IMR-90 (cell line): ENCODE data around the gene ATP1A1. TPM values are rescaled to one million over a fixed set of nuclear protein-coding genes. Genes with fewer than 3 reads are reported as not detected.

Experiments used
- ATAC-seq: fragments of 200-7000 bp; cut with Tn5 transposase; 2 replicates; pipeline ENCODE4 v1.9.1; 2020; ENCODE audit warnings: low read depth, mild to moderate bottlenecking, moderate library complexity
- BruUV-seq: library from RNA; stranded (reverse); fragments of 400-500 nt; replicated peaks from 2 replicates; lab custom pipeline; 2021; lab: Mats Ljungman, UMichigan
- CTCF ChIA-PET: fragments of 300-600 bp; formaldehyde crosslinking; extraction: SDS; loops from one replicate; lab custom pipeline; 2021; ENCODE audit warnings: antibody characterized with exemption; lab: Yijun Ruan, JAX
- POLR2A ChIA-PET: fragments of 300-600 bp; sonication (Branson Sonifier 250); formaldehyde crosslinking; loops from one replicate; lab custom pipeline; 2022; ENCODE audit warnings: antibody characterized with exemption; ENCODE audit not compliant: unreplicated experiment; lab: Charles Lee
- DNase-seq: peaks from one replicate; pipeline ENCODE4 v3.0.0; 2013
- H2AFZ ChIP-seq: replicated peaks from 2 replicates; pipeline ENCODE3; 2013; ENCODE audit warnings: low read length, mild to moderate bottlenecking; ENCODE audit not compliant: poor library complexity
- H2AK5ac ChIP-seq: 2 replicates; pipeline ENCODE4 v1.6.1; 2013; ENCODE audit warnings: low read depth, low read length, inconsistent platforms
- H2AK9ac ChIP-seq: replicated peaks from 2 replicates; pipeline ENCODE3; 2013; ENCODE audit warnings: mild to moderate bottlenecking, low read depth, low read length, moderate library complexity; ENCODE audit not compliant: poor library complexity
- H2BK120ac ChIP-seq: 2 replicates; pipeline ENCODE4 v1.6.1; 2013; ENCODE audit warnings: low read depth, low read length, inconsistent platforms
- H2BK15ac ChIP-seq: 3 replicates; pipeline ENCODE4 v1.6.1; 2013; ENCODE audit warnings: low read depth, low read length, inconsistent platforms
- H2BK20ac ChIP-seq: 2 replicates; pipeline ENCODE4 v1.6.1; 2013; ENCODE audit warnings: low read depth, mild to moderate bottlenecking, inconsistent platforms, low read length, moderate library complexity
- H2BK5ac ChIP-seq: 2 replicates; pipeline ENCODE4 v1.6.1; 2013; ENCODE audit warnings: mild to moderate bottlenecking, low read depth, low read length, inconsistent platforms; ENCODE audit not compliant: poor library complexity, severe bottlenecking
- H3K14ac ChIP-seq: replicated peaks from 2 replicates; pipeline ENCODE4 v1.6.1; 2013; ENCODE audit warnings: low read depth, low read length, inconsistent platforms
- H3K18ac ChIP-seq: 2 replicates; pipeline ENCODE4 v1.6.1; 2013; ENCODE audit warnings: low read depth, low read length, control low read depth
- H3K23ac ChIP-seq: 2 replicates; pipeline ENCODE4 v1.6.1; 2013; ENCODE audit warnings: low read depth, low read length, inconsistent platforms
- H3K27ac ChIP-seq: 2 replicates; pipeline ENCODE4 v1.5.1; 2013; ENCODE audit warnings: mild to moderate bottlenecking, control low read depth, low read length; ENCODE audit not compliant: insufficient read depth
- H3K27me3 ChIP-seq: 2 replicates; pipeline ENCODE4 v1.6.1; 2013; ENCODE audit warnings: low read length; ENCODE audit not compliant: control insufficient read depth, insufficient read depth
- H3K36me3 ChIP-seq: 2 replicates; pipeline ENCODE4 v1.6.1; 2013; ENCODE audit warnings: low read length, mixed read lengths; ENCODE audit not compliant: control insufficient read depth, insufficient read depth
- H3K4ac ChIP-seq: 2 replicates; pipeline ENCODE4 v1.6.1; 2013; ENCODE audit warnings: low read depth, low read length, inconsistent platforms
- H3K4me1 ChIP-seq: 2 replicates; pipeline ENCODE4 v1.6.1; 2013; ENCODE audit warnings: low read length, mixed read lengths; ENCODE audit not compliant: control insufficient read depth, insufficient read depth
- H3K4me2 ChIP-seq: 2 replicates; pipeline ENCODE4 v1.6.1; 2013; ENCODE audit warnings: low read depth, mild to moderate bottlenecking, control low read depth, low read length, moderate library complexity
- H3K4me3 ChIP-seq: 2 replicates; pipeline ENCODE4 v1.5.1; 2013; ENCODE audit warnings: low read depth, mild to moderate bottlenecking, control low read depth, low read length, moderate library complexity; ENCODE audit not compliant: insufficient read depth
- H3K56ac ChIP-seq: 2 replicates; pipeline ENCODE4 v1.6.1; 2013; ENCODE audit warnings: low read length, inconsistent platforms; ENCODE audit not compliant: insufficient read depth; ENCODE audit errors: extremely low read depth
- H3K79me1 ChIP-seq, 2 experiments: 2 replicates each; pipeline ENCODE4 v1.6.1; 2013; ENCODE audit warnings: low read length in 2 of 2, inconsistent platforms in 1 of 2, low read depth in 1 of 2
- H3K9ac ChIP-seq: 2 replicates; pipeline ENCODE4 v1.6.1; 2013; ENCODE audit warnings: low read depth, low read length, control low read depth
- H3K9me1 ChIP-seq: 2 replicates; pipeline ENCODE4 v1.6.1; 2013; ENCODE audit warnings: low read length, inconsistent platforms; ENCODE audit not compliant: insufficient read depth
- H3K9me3 ChIP-seq: 2 replicates; pipeline ENCODE4 v1.6.1; 2013; ENCODE audit warnings: low read length; ENCODE audit not compliant: control insufficient read depth, insufficient read depth
- H4K20me1 ChIP-seq: 2 replicates; pipeline ENCODE4 v1.6.1; 2013; ENCODE audit warnings: low read length, inconsistent platforms; ENCODE audit not compliant: insufficient read depth
- H4K5ac ChIP-seq: 2 replicates; pipeline ENCODE4 v1.6.1; 2013; ENCODE audit warnings: mild to moderate bottlenecking, low read depth, low read length, control low read depth
- H4K8ac ChIP-seq, 2 experiments: 2 replicates each; pipeline ENCODE4 v1.6.1; 2013; ENCODE audit warnings: low read depth in 2 of 2, low read length in 2 of 2, control low read depth in 1 of 2, inconsistent platforms in 1 of 2
- H4K91ac ChIP-seq: 2 replicates; pipeline ENCODE4 v1.6.1; 2013; ENCODE audit warnings: low read depth, low read length, inconsistent platforms; ENCODE audit not compliant: insufficient read depth
- CEBPB ChIP-seq: IDR thresholded peaks from 2 replicates; pipeline ENCODE4 v1.6.1; 2012; ENCODE audit warnings: low read depth, low read length, improper control_type of control experiment
- CHD1 ChIP-seq: IDR thresholded peaks from 2 replicates; pipeline ENCODE4 v1.6.1; 2012; ENCODE audit warnings: low read depth, low read length, improper control_type of control experiment
- FOS ChIP-seq: fragments of 150-350 bp; IDR thresholded peaks from 2 replicates; pipeline ENCODE4 v1.6.1; 2016; ENCODE audit warnings: low read depth, low read length
- MAZ ChIP-seq: IDR thresholded peaks from 2 replicates; pipeline ENCODE4 v1.6.1; 2012; ENCODE audit warnings: low read depth, mild to moderate bottlenecking, low read length, improper control_type of control experiment, moderate library complexity, borderline replicate concordance
- NFE2L2 ChIP-seq: fragments of 150-350 bp; IDR thresholded peaks from 2 replicates; pipeline ENCODE4 v1.6.1; 2016; ENCODE audit warnings: low read depth, mild to moderate bottlenecking, low read length
- POLR2A ChIP-seq: IDR thresholded peaks from 2 replicates; pipeline ENCODE4 v1.6.1; 2012; ENCODE audit warnings: mild to moderate bottlenecking, low read depth, low read length
- RAD21 ChIP-seq: IDR thresholded peaks from 2 replicates; pipeline ENCODE4 v1.6.1; 2012; ENCODE audit warnings: low read length, improper control_type of control experiment
- RCOR1 ChIP-seq: IDR thresholded peaks from 2 replicates; pipeline ENCODE4 v1.6.1; 2012; ENCODE audit warnings: mild to moderate bottlenecking, low read length, improper control_type of control experiment; ENCODE audit not compliant: insufficient replicate concordance
- RFX5 ChIP-seq: IDR thresholded peaks from 2 replicates; pipeline ENCODE4 v1.8.0; 2012; ENCODE audit warnings: low read depth, mild to moderate bottlenecking, low read length, moderate library complexity
- SMC3 ChIP-seq: fragments of 150-350 bp; IDR thresholded peaks from 2 replicates; pipeline ENCODE4 v1.6.1; 2016; ENCODE audit warnings: low read depth, mild to moderate bottlenecking, antibody characterized with exemption, low read length, moderate library complexity
- WGBS, 2 experiments: methylation state at CpG; one replicate each; pipeline versions ENCODE4 v1.1.5 to v1.1.7; 2013; ENCODE audit warnings: missing lambda C conversion rate in 2 of 2; ENCODE audit not compliant: insufficient read length in 1 of 2; ENCODE audit errors: extremely low coverage in 2 of 2; 5-methylcytosine and 5-hydroxymethylcytosine counted together
- dilution Hi-C: fragments of 300-500 bp; cut with HindIII; formaldehyde crosslinking; loops from one replicate; pipeline ENCODE4 v1.14.3; 2018; ENCODE audit warnings: low sequenced_read_pairs; ENCODE audit not compliant: unreplicated experiment
- in situ Hi-C: fragments of 300-500 bp; cut with MboI; formaldehyde crosslinking; loops from 3 replicates; pipeline ENCODE4 v1.14.3; 2019; ENCODE audit warnings: low sequenced_read_pairs, inconsistent platforms, mixed read lengths
- intact Hi-C: fragments of 100-400 bp; cut with micrococcal nuclease; formaldehyde crosslinking; loops from 2 replicates; pipeline ENCODE4 v1.10.0; 2022
- polyA plus RNA-seq, 3 experiments: library from polyadenylated mRNA; depleted of rRNA; stranded (reverse); fragments of >200 nt; gene quantifications; 2 replicates each; pipeline ENCODE4 v1.2.3, GENCODE V29; 2012; ENCODE audit warnings: low replicate concordance in 1 of 3
- total RNA-seq: library from RNA; depleted of rRNA; stranded (reverse); fragments of >200 nt; gene quantifications from 2 replicates; pipeline ENCODE4 v1.2.3, GENCODE V29; 2012
- TF ChIP-seq, protein P1 (sequence below): fragments of 150-350 bp; IDR thresholded peaks from 2 replicates; pipeline ENCODE4 v1.6.1; 2016; ENCODE audit warnings: low read depth, mild to moderate bottlenecking, low read length, moderate library complexity, borderline replicate concordance
- TF ChIP-seq, protein P2 (sequence below): conservative IDR thresholded peaks from 2 replicates; pipeline ENCODE4 v1.5.1; 2012; ENCODE audit warnings: mild to moderate bottlenecking, low read depth, low read length, improper control_type of control experiment

The ATP1A1 gene
- total and polyA plus RNA-seq, 2 of the 4 experiments (the other 2 are of a cell fraction), result 116 to 125 TPM

DNA sequence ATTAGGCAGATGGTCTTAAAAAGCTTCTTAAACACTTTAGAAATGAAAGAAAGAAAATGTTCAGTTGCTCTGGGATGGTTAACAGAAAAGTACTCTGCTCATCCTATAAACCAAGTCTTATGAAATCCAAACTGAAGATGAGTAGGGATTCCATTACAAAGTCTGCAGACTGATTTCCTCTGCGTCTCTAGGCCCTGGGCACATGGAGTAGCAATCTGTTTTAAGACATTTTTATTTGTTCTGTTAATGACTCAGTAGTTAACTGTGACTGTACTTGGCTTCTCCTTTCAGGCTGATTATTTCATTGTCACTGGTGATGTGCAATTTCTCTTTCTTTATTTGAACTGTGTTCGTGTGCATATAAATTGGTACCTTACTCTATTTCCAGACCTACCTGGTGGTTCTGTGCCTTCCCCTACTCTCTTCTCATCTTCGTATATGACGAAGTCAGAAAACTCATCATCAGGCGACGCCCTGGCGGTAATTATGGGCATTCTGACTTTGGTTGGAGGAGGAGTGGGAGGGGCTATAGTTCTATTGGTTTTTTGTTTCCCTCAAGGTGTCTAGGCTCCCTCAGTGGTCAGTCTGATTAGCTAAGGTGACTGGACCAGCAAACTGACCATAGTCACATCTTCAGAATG is 30.6 kb downstream of the ATP1A1 start:
- H4K8ac ChIP-seq, result no peak overlapping the region
- H2AK5ac ChIP-seq, result no peak overlapping the region
- H2BK15ac ChIP-seq, result no peak overlapping the region
- H3K9me1 ChIP-seq, result peaks cover 12% of the 10 kb centered on the region
- H3K18ac ChIP-seq, result no peak overlapping the region
- no peak overlapping the region for H3K9ac ChIP-seq
- TF ChIP-seq, protein P1, sequence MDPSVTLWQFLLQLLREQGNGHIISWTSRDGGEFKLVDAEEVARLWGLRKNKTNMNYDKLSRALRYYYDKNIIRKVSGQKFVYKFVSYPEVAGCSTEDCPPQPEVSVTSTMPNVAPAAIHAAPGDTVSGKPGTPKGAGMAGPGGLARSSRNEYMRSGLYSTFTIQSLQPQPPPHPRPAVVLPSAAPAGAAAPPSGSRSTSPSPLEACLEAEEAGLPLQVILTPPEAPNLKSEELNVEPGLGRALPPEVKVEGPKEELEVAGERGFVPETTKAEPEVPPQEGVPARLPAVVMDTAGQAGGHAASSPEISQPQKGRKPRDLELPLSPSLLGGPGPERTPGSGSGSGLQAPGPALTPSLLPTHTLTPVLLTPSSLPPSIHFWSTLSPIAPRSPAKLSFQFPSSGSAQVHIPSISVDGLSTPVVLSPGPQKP, result no peak
- no peak for TF ChIP-seq CEBPB
- no peak for TF ChIP-seq MAZ
- TF ChIP-seq POLR2A, result no peak
- TF ChIP-seq NFE2L2, result no peak
- no peak for TF ChIP-seq RAD21
- TF ChIP-seq CHD1, result no peak
- TF ChIP-seq SMC3, result no peak
- no peak for TF ChIP-seq RFX5
- TF ChIP-seq, protein P2, sequence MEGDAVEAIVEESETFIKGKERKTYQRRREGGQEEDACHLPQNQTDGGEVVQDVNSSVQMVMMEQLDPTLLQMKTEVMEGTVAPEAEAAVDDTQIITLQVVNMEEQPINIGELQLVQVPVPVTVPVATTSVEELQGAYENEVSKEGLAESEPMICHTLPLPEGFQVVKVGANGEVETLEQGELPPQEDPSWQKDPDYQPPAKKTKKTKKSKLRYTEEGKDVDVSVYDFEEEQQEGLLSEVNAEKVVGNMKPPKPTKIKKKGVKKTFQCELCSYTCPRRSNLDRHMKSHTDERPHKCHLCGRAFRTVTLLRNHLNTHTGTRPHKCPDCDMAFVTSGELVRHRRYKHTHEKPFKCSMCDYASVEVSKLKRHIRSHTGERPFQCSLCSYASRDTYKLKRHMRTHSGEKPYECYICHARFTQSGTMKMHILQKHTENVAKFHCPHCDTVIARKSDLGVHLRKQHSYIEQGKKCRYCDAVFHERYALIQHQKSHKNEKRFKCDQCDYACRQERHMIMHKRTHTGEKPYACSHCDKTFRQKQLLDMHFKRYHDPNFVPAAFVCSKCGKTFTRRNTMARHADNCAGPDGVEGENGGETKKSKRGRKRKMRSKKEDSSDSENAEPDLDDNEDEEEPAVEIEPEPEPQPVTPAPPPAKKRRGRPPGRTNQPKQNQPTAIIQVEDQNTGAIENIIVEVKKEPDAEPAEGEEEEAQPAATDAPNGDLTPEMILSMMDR, result no peak
- TF ChIP-seq RCOR1, result no peak
- TF ChIP-seq FOS, result no peak
- no peaks in the 10 kb centered on the region for H3K9me3 ChIP-seq
- ATAC-seq (no peak), DNase-seq (no peak)
- no peaks in the 10 kb centered on the region for H3K27me3 ChIP-seq
- dilution Hi-C loops (no loop called here), in situ Hi-C loops (no loop called here), intact Hi-C loops (loop anchor here (2.0 kb wide), 1 partner anchor 21 kb away; no protein-coding TSS in a partner anchor)
- H2AFZ ChIP-seq, result no peak overlapping the region
- H3K79me1 ChIP-seq, result no peaks in the 10 kb centered on the region
- H3K56ac ChIP-seq, result no peak overlapping the region
- no peak overlapping the region for H3K4me2 ChIP-seq
- CTCF ChIA-PET, result interaction anchor here (0.6 kb wide), 1 partner anchor 32 kb away, joined by 3 read pairs; no protein-coding TSS in a partner anchor
- no peak overlapping the region for H2AK9ac ChIP-seq
- H3K14ac ChIP-seq, result no peak overlapping the region
- H3K4ac ChIP-seq, result no peak overlapping the region
- H3K27ac ChIP-seq, result no peak overlapping the region
- peaks cover 69% of the 10 kb centered on the region for H3K36me3 ChIP-seq
- H4K20me1 ChIP-seq, result no peaks in the 10 kb centered on the region
- H2BK5ac ChIP-seq, result no peak overlapping the region
- no CpG with 5 or more reads among the region's 7 CpGs for WGBS, 2 experiments
- POLR2A ChIA-PET, result no interaction called here
- no peak overlapping the region for H2BK120ac ChIP-seq
- no peak overlapping the region for H4K5ac ChIP-seq
- no TSS peak for BruUV-seq
- H4K91ac ChIP-seq, result no peak overlapping the region
- H3K23ac ChIP-seq, result no peak overlapping the region
- H3K4me1 ChIP-seq, result no peaks in the 10 kb centered on the region
- no peak overlapping the region for H2BK20ac ChIP-seq
- no peak overlapping the region for H3K4me3 ChIP-seq
